Neuronal stem cell (in vitro differentiated cells): ENCODE data around the gene LRRC61.
A peak's percentile ranks its signal among the peaks of the same experiment; 100 is the strongest.
"Not testable (repeated sequence)": the region's sequence is repeated elsewhere in the genome, so short reads cannot be mapped to it uniquely, and the experiment has no call there.

ENCODE experiments used
- DNase-seq: peaks from one replicate; pipeline ENCODE4 v3.0.0-alpha.2; 2013; ENCODE audit warnings: low spot score
- H2AFZ ChIP-seq: one replicate; pipeline ENCODE4 v1.6.1; 2013; ENCODE audit warnings: mild to moderate bottlenecking, low read length, inconsistent platforms
- H2AK5ac ChIP-seq: 2 replicates; pipeline ENCODE4 v1.6.1; 2013; ENCODE audit warnings: low read depth, mild to moderate bottlenecking, inconsistent platforms, low read length, moderate library complexity, mixed read lengths
- H2BK120ac ChIP-seq: 2 replicates; pipeline ENCODE4 v1.6.1; 2013; ENCODE audit warnings: low read depth, mild to moderate bottlenecking, inconsistent platforms, low read length, moderate library complexity, mixed read lengths
- H2BK12ac ChIP-seq: one replicate; pipeline ENCODE4 v1.6.1; 2013; ENCODE audit warnings: low read length, inconsistent platforms
- H2BK15ac ChIP-seq: 2 replicates; pipeline ENCODE4 v1.6.1; 2013; ENCODE audit warnings: mild to moderate bottlenecking, low read length, inconsistent platforms, mixed read lengths
- H2BK5ac ChIP-seq: one replicate; pipeline ENCODE4 v1.6.1; 2013; ENCODE audit warnings: inconsistent platforms, mild to moderate bottlenecking, low read length, moderate library complexity
- H3K14ac ChIP-seq: one replicate; pipeline ENCODE4 v1.6.1; 2013; ENCODE audit warnings: low read length, inconsistent platforms
- H3K18ac ChIP-seq: 2 replicates; pipeline ENCODE4 v1.6.1; 2013; ENCODE audit warnings: low read length, inconsistent platforms
- H3K23ac ChIP-seq: 2 replicates; pipeline ENCODE4 v1.6.1; 2013; ENCODE audit warnings: low read depth, mild to moderate bottlenecking, mixed read lengths, low read length, inconsistent platforms; ENCODE audit not compliant: poor library complexity
- H3K27ac ChIP-seq: replicated peaks from 3 replicates; pipeline ENCODE4 v1.5.1; 2013; ENCODE audit warnings: low read length, inconsistent platforms
- H3K27me3 ChIP-seq, 3 experiments: 2 replicates each; pipeline ENCODE4 v1.6.1; 2013; ENCODE audit warnings: low read length in 3 of 3, mild to moderate bottlenecking in 2 of 3, inconsistent platforms in 1 of 3, low read depth in 1 of 3, mixed read lengths in 1 of 3, moderate library complexity in 1 of 3; ENCODE audit not compliant: control insufficient read depth in 3 of 3, insufficient read depth in 3 of 3
- H3K36me3 ChIP-seq, 2 donors: replicated peaks in 1 of 2; 2 replicates each; pipeline ENCODE4 v1.6.1; 2013; ENCODE audit warnings: low read length in 2 of 2; ENCODE audit not compliant: control insufficient read depth in 2 of 2, insufficient read depth in 2 of 2
- H3K4ac ChIP-seq: 2 replicates; pipeline ENCODE4 v1.6.1; 2013; ENCODE audit warnings: inconsistent platforms, mild to moderate bottlenecking, low read length, moderate library complexity
- H3K4me1 ChIP-seq, 2 donors: 1 replicate in 1 of 2; 2 replicates in 1 of 2; pipeline ENCODE4 v1.6.1; 2013; ENCODE audit warnings: low read length in 2 of 2, low read depth in 1 of 2; ENCODE audit not compliant: control insufficient read depth in 2 of 2, insufficient read depth in 1 of 2
- H3K4me2 ChIP-seq: one replicate; pipeline ENCODE4 v1.6.1; 2013; ENCODE audit warnings: mild to moderate bottlenecking, low read length, inconsistent platforms; ENCODE audit not compliant: insufficient read depth, poor library complexity, severe bottlenecking
- H3K4me3 ChIP-seq, 2 donors: 2 replicates each; pipeline ENCODE4 v1.5.1; 2013; ENCODE audit warnings: low read length in 2 of 2, mild to moderate bottlenecking in 2 of 2, inconsistent platforms in 1 of 2, moderate library complexity in 1 of 2
- H3K79me1 ChIP-seq: one replicate; pipeline ENCODE4 v1.6.1; 2013; ENCODE audit warnings: low read depth, mild to moderate bottlenecking, inconsistent platforms, low read length, moderate library complexity
- H3K9ac ChIP-seq: one replicate; pipeline ENCODE4 v1.6.1; 2013; ENCODE audit warnings: mild to moderate bottlenecking, low read depth, low read length, inconsistent platforms; ENCODE audit not compliant: poor library complexity
- H3K9me3 ChIP-seq, 2 donors: replicated peaks in 1 of 2; 2 replicates each; pipeline versions ENCODE3 to v1.6.1; 2013; ENCODE audit warnings: low read length in 2 of 2, mild to moderate bottlenecking in 2 of 2, inconsistent platforms in 1 of 2, low read depth in 1 of 2, mixed read lengths in 1 of 2, moderate library complexity in 1 of 2; ENCODE audit not compliant: control insufficient read depth in 2 of 2, insufficient read depth in 1 of 2
- H4K8ac ChIP-seq: one replicate; pipeline ENCODE4 v1.6.1; 2013; ENCODE audit warnings: low read depth, mild to moderate bottlenecking, inconsistent platforms, low read length, moderate library complexity
- H4K91ac ChIP-seq: one replicate; pipeline ENCODE4 v1.6.1; 2013; ENCODE audit warnings: low read length, low read depth, mild to moderate bottlenecking, inconsistent platforms; ENCODE audit not compliant: poor library complexity
- WGBS, 2 donors: extraction: QIAGEN DNeasy Blood & Tissue Kit; methylation state at CpG; one replicate each; pipeline ENCODE4 v1.1.7; 2013; ENCODE audit warnings: missing lambda C conversion rate in 2 of 2, mixed read lengths in 1 of 2; ENCODE audit not compliant: insufficient read length in 2 of 2, insufficient replicate concordance in 1 of 2; ENCODE audit errors: extremely low coverage in 2 of 2; 5-methylcytosine and 5-hydroxymethylcytosine counted together

Gene LRRC61

DNA sequence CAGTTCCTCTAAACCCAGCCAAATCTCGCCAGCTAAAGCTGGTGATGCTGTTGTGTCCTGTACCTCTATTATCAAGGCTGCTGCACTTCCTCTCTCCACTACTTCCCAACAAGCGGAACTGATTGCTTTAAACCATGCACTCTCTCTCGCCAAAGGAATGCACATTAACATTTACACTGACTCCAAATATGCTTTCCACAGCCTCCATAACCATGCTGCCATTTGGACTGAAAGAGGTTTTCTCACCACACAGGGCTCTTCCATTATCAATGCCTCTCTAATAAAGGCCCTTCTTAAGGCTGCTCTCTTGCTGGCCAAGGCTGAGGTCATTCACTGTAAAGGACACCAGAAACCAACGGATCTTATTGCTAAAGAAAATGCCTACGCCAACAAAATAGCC, 11.4 kb upstream of the LRRC61 start:
- Histone ChIP-seq H2BK12ac (no peak overlapping the region), H2AFZ (no peak overlapping the region), H3K4me2 (no peak overlapping the region), H3K27ac (no peak overlapping the region), H2BK120ac (no peak overlapping the region), H3K23ac (no peak overlapping the region), H2AK5ac (no peak overlapping the region), H3K79me1 (no peaks in the 10 kb centered on the region), H4K8ac (no peak overlapping the region), H3K27me3 (peaks cover 0 to 5% (median 0%) of the 10 kb centered on the region in 3 experiments), H3K9me3 (peaks cover 0 to 1% of the 10 kb centered on the region in 2 donors), H3K4me3 (no peak overlapping the region), H3K4ac (no peak overlapping the region), H3K9ac (no peak overlapping the region), H3K36me3 (no peaks in the 10 kb centered on the region), H2BK15ac (no peak overlapping the region), H2BK5ac (no peak overlapping the region), H4K91ac (no peak overlapping the region), H3K14ac (no peak overlapping the region), H3K18ac (no peak overlapping the region), H3K4me1 (peaks cover 7% of the 10 kb centered on the region in 2 donors)
- WGBS, 2 donors, result no CpG with 5 or more reads among the region's 5 CpGs
- no peak for DNase-seq

DNA sequence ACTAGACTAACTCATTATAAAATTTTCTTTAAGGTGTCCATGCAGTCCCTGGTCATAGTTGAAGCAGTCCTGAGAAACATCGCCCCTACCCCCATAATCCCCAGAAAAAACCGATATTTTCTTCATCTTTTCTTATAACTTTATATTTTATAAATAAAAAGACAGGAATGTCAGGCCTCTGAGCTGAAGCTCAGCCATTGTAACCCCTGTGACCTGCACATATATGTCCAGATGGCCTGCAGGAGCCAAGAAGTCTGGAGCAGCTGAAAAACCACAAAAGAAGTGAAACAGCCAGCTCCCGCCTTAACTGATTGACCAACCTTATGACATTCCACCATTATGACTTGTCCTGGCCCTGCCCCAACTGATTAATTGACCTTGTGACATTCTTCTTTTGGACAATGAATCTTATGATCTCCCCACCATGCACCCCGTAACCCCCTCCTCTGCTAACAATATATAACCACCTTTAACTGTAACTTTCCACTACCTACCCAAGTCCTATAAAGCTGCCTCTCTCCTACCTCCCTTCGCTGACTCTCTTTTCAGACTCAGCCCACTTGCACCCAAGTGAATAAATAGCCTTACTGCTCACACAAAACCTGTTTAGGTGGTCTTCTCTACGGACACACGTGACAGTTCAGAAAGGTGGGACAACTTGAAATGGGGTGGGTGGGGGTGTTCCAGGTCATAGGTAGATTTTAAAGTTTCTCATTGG, 10.3 kb upstream of the LRRC61 start:
- DNase-seq, H2BK120ac ChIP-seq: not testable (repeated sequence)

DNA sequence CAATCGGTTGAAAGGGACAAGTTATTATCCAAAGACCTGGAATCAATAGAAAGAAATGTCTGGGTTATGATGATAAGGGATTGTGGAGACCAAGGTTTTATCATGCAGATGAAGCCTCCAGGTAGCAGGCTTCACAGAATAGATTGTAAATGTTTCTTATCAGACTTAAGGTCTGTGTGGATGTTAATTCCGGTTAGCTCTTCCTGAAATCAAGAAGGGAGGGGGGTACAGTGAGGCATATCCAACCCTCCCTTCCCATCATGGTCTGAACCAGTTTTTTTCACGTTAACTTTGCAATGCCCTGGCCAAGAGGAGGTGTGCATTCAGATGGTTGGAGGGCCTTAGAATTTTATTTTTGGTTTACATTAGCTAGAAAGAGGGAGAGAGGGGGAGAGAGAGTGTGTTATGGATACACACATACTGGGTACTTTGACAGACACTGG, 9.8 kb upstream of the LRRC61 start:
- no peaks in the 10 kb centered on the region for H3K36me3 ChIP-seq
- no peak overlapping the region for H3K23ac ChIP-seq
- no peaks in the 10 kb centered on the region for H3K79me1 ChIP-seq
- H2BK120ac ChIP-seq, result no peak overlapping the region
- no peak overlapping the region for H2BK5ac ChIP-seq
- no peaks in the 10 kb centered on the region for H3K9me3 ChIP-seq
- H3K27ac ChIP-seq, result no peak overlapping the region
- WGBS, 2 donors, result no CpG with 5 or more reads among the region's 3 CpGs
- H3K18ac ChIP-seq, result no peak overlapping the region
- no peak for DNase-seq
- H3K4me2 ChIP-seq, result no peak overlapping the region
- H3K14ac ChIP-seq, result no peak overlapping the region
- H2BK12ac ChIP-seq, result no peak overlapping the region
- H2BK15ac ChIP-seq, result no peak overlapping the region
- no peak overlapping the region for H4K91ac ChIP-seq
- H3K27me3 ChIP-seq, result peaks cover 0 to 5% (median 0%) of the 10 kb centered on the region in 3 experiments
- no peak overlapping the region for H2AFZ ChIP-seq
- H3K4ac ChIP-seq, result no peak overlapping the region
- peaks cover 7% of the 10 kb centered on the region in 2 donors for H3K4me1 ChIP-seq
- H4K8ac ChIP-seq, result no peak overlapping the region
- H2AK5ac ChIP-seq, result no peak overlapping the region
- no peak overlapping the region for H3K4me3 ChIP-seq
- H3K9ac ChIP-seq, result no peak overlapping the region

More for the DNA sequence above, 10.3 kb upstream of the LRRC61 start:
- not testable (repeated sequence) for H4K8ac ChIP-seq, H3K14ac ChIP-seq, H3K23ac ChIP-seq, H2AFZ ChIP-seq, H3K4me1 ChIP-seq, H3K79me1 ChIP-seq, H3K36me3 ChIP-seq, H3K4me2 ChIP-seq, H2BK15ac ChIP-seq, H3K27me3 ChIP-seq, H3K9me3 ChIP-seq, H2BK12ac ChIP-seq, H4K91ac ChIP-seq, H2AK5ac ChIP-seq, H3K4me3 ChIP-seq, H3K18ac ChIP-seq, H3K4ac ChIP-seq, H3K9ac ChIP-seq, H3K27ac ChIP-seq, H2BK5ac ChIP-seq
- WGBS, 2 donors, result 100% methylated on average over 2 of the region's 7 CpGs; no CpG with 5 or more reads in 1 of the 2 donors

DNA sequence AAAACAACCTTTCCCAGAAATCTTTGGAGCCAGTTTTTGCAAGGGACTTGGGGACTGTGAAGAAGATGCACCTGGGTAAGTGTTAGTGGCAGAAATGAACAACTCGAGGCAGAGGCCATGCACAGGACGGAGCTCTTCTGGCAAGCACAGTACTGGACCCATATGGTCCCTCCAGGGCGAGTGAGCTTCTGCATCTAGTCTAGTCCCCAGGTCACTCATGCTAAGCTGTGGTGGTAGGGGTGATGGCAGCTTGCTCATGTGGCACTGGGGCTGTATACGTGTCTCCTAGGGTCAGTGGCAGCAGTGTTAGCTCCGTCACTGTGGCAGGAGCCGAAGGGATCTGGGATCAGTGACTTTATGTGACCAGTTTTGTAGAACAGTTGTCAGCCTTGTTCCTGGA, 9.3 kb upstream of the LRRC61 start:
- Histone ChIP-seq H3K18ac (peak overlapping the region; percentile 9), H4K8ac (no peak overlapping the region), H2AK5ac (no peak overlapping the region), H3K27me3 (peaks cover 0 to 5% (median 0%) of the 10 kb centered on the region in 3 experiments), H2BK5ac (no peak overlapping the region), H3K9ac (no peak overlapping the region), H2BK120ac (no peak overlapping the region), H3K4me1 (peaks cover 7% of the 10 kb centered on the region in 2 donors), H3K36me3 (no peaks in the 10 kb centered on the region), H3K79me1 (no peaks in the 10 kb centered on the region), H3K27ac (no peak overlapping the region), H4K91ac (no peak overlapping the region), H3K4ac (no peak overlapping the region), H2BK12ac (no peak overlapping the region), H3K4me2 (no peak overlapping the region), H3K14ac (no peak overlapping the region), H2BK15ac (no peak overlapping the region), H2AFZ (no peak overlapping the region), H3K23ac (no peak overlapping the region), H3K4me3 (no peak overlapping the region), H3K9me3 (no peaks in the 10 kb centered on the region)
- no peak for DNase-seq
- WGBS, 2 donors, result no CpG with 5 or more reads among the region's 6 CpGs
